AG10803 (cell line): ENCODE data around the gene ATP6V1G2.

Source experiments
- DNase-seq: peaks from one replicate; pipeline ENCODE4 v3.0.0; 2010; ENCODE audit warnings: low read depth
- H3K4me3 ChIP-seq: 2 replicates; pipeline ENCODE4 v1.5.1; 2011; ENCODE audit warnings: mild to moderate bottlenecking, low read length, control low read depth
- CTCF ChIP-seq: conservative IDR thresholded peaks from 2 replicates; pipeline ENCODE4 v1.5.1; 2011; ENCODE audit warnings: mild to moderate bottlenecking, low read length, control low read depth, inconsistent platforms

The ATP6V1G2 gene

DNA sequence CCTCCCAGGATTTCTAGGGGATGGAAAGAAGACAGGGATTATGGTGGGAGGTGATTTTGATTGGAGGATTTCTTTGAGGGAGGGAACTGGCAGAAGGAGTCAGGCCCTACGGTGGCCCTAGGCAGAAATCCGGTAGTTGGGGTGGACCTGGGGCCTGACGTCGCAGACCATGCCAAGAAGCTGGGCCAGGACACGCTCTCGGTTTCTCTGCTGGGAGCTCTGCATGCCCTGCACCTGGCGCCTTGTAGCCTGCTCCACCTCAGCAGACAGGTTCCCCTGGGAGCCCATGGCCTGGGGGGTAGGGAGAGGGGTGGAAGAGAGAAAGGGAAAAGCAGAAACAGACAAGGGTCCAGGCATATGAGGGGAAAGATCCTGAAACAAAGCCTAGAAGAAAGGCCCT, 1.1 kb downstream of the ATP6V1G2 start:
- no peak for TF ChIP-seq CTCF
- H3K4me3 ChIP-seq: no peak overlapping the region
- no peak for DNase-seq

DNA sequence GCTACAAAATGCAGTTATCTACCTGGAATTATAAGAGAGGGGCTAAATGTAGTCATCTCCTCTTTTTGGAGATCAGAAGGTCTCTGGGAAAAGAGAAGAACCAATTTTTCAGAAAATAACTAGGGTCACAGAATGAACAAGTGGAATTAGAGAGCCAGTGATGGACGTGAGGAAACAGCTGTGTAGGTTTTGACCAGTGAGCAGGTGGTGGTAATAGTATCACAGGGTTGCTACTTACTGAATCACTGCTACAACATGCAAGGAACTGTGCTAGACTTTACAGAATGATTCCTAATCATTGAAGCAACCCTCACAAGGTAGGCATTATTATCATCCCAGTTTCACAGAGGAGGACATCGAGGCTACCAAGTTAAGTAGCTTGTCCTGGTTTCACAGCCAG, 1.7 kb downstream of the ATP6V1G2 start:
- TF ChIP-seq CTCF: no peak
- no peak for DNase-seq
- no peak overlapping the region for H3K4me3 ChIP-seq

GRCh38 chr6:31543639-31544038, 2.8 kb downstream of the ATP6V1G2 start:
- TF ChIP-seq CTCF: no peak
- no peak overlapping the region for H3K4me3 ChIP-seq
- no peak for DNase-seq

DNA sequence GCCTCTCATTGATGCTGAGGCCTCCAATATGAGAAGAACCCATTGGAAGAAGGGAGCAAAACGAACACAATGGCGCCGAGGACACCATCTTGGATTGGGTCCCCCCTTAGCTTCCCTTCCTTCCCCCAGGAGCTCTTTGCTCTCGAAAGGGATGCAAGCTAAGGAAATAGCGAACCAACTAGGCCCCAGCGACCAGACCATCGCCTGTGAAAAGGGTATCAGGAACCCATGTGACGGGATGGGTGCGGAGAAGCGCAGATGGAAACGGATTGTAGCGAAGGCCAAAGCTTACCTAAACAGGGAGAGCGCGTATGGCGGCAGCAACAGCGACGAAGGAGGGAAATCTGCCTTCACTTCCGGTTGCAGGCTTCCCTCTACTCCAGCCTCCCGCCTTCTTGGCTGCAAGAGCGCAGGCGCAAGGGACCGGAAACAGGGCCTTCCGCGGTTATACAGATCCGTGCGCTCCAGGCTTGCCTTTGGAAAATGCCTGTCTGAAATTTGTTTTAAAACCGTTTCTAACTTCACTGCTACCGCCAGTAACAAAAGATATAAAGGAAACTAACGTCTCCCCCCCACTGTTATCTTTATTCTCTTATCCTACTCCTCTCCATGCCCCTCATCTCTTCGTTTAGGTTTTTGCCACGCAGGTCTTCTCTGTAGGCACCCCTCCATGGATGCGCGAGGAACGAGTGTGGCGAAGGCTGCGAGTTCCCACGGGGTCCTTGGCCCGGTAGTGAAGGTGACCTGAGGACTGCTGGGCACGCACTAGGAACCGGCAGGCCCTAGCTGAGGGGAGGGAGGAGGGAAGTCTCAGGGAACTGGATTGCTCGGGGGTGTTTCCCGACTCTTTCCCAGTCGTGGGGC, 4.5 kb downstream of the ATP6V1G2 start, which contains the start of gene DDX39B:
DDX39B (minus strand) TSS at position 346 of the 864 bp plus-strand sequence. CDS start 1,471 bp downstream, outside the sequence.
- DNase-seq: peak; percentile 97
- peak within 1 kb of the TSS; percentile 72 for H3K4me3 ChIP-seq
- no peak for TF ChIP-seq CTCF

DNA sequence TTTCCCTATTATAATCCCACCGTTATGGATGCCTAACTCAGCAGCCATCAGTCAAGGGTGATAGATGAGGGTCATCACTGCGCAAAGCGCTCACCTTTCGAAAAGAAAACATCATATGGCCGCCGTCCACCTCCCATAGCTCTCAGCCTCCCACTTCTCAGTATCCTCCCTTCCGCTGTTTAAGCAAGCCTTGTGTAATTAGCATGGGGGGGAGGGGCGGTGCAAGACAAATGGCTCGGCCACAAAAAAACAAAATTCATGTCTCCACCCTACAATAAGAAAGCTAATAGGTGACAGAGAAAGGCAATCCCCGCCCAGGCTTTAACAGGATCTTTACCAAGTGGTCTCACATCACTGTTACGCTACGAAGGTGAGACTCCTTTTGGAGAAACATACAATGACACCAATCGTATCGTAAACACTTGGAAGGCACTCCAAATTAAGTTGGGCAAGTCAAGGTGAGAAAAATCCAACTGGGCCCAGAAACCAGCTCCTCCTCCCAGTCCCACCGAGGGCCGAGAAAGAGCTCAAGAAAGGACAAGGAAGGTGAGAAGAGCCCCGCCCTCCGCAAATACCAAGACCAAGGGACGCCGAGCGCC, 5.2 kb downstream of the ATP6V1G2 start:
- H3K4me3 ChIP-seq: peak overlapping the region; percentile 72
- peak; percentile 65 for DNase-seq

GRCh38 chr6:31540640-31541039, 5.8 kb downstream of the ATP6V1G2 start:
- DNase-seq: no peak
- no peak for TF ChIP-seq CTCF
- H3K4me3 ChIP-seq: peak overlapping the region; percentile 72

More for the DNA sequence above, 5.2 kb downstream of the ATP6V1G2 start:
- no peak for TF ChIP-seq CTCF
